ENCODE measurements around the gene CDH12.

Gene CDH12

DNA sequence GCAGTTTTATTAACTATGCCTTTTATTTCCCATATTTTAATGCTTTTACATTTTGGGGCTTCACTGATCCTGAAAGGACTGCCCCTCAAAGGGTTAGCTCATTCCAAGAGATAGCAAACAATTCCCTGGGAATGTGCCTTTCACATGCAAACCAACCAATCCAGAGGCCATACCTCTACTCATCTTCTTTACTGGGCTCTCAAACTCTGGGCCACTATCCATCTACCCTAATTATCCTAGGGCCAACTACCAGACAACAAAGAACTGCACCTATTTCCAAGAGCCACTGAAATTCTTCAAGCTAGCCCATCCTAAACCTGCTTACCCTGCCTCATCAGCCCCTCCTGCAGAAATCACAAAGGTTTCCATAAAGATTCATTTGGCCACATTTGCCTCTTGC lies 364.7 kb downstream of the CDH12 start:
- Histone ChIP-seq H3K4me3 (ENCODE audit: low read depth, low read length) (no peak overlapping the region), H3K9me3 (ENCODE audit: severe bottlenecking) (no peaks in the 10 kb centered on the region), H3K27me3 (ENCODE audit: insufficient read depth, low read depth, severe bottlenecking) (no peaks in the 10 kb centered on the region), H3K27ac (no peak overlapping the region), H3K36me3 (no peaks in the 10 kb centered on the region)
- TF ChIP-seq CTCF (IDR thresholded peaks at IDR 0.05; ENCODE audit: low read depth, low read length) = no peak
- DNase-seq = no peak

GRCh38 chr5:22480305-22480704 lies 372.8 kb downstream of the CDH12 start:
- H3K4me3 ChIP-seq (ENCODE audit: low read depth, low read length) = no peak overlapping the region
- no peak overlapping the region for H3K27ac ChIP-seq
- H3K36me3 ChIP-seq = no peaks in the 10 kb centered on the region
- no peak for TF ChIP-seq CTCF (IDR thresholded peaks at IDR 0.05; ENCODE audit: low read depth, low read length)
- DNase-seq = no peak
- no peaks in the 10 kb centered on the region for H3K9me3 ChIP-seq (ENCODE audit: severe bottlenecking)
- no peaks in the 10 kb centered on the region for H3K27me3 ChIP-seq (ENCODE audit: insufficient read depth, low read depth, severe bottlenecking)

GRCh38 chr5:22473886-22474285 lies 379.3 kb downstream of the CDH12 start:
- DNase-seq = no peak
- no peak overlapping the region for H3K4me3 ChIP-seq (ENCODE audit: low read depth, low read length)
- H3K27ac ChIP-seq = no peak overlapping the region
- H3K9me3 ChIP-seq (ENCODE audit: severe bottlenecking) = no peaks in the 10 kb centered on the region
- H3K36me3 ChIP-seq = no peaks in the 10 kb centered on the region
- H3K27me3 ChIP-seq (ENCODE audit: insufficient read depth, low read depth, severe bottlenecking) = no peaks in the 10 kb centered on the region
- no peak for TF ChIP-seq CTCF (IDR thresholded peaks at IDR 0.05; ENCODE audit: low read depth, low read length)

DNA sequence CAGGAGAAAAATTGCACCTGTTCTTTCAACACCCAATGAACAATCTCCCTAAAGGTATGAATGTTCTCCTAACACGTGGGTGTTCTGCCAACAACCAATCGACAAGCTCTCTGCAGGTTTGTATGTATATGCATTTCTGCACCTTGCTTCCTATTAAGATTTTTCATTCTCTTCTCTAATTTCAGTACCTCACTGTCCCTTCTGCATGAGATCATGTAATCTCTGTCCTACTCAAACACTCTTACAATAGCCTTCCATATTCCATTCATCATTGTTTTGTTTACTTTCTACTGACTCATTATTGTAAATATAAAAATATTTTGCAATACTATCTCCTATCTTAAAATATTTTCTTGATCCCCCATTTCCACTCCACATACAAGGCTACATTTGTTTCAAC lies 382.0 kb downstream of the CDH12 start:
- DNase-seq = no peak
- no peak overlapping the region for H3K27ac ChIP-seq
- H3K27me3 ChIP-seq (ENCODE audit: insufficient read depth, low read depth, severe bottlenecking) = no peaks in the 10 kb centered on the region
- H3K9me3 ChIP-seq (ENCODE audit: severe bottlenecking) = no peaks in the 10 kb centered on the region
- no peaks in the 10 kb centered on the region for H3K36me3 ChIP-seq
- no peak for TF ChIP-seq CTCF (IDR thresholded peaks at IDR 0.05; ENCODE audit: low read depth, low read length)
- no peak overlapping the region for H3K4me3 ChIP-seq (ENCODE audit: low read depth, low read length)

- H3K27ac ChIP-seq = no peak overlapping the region
- DNase-seq = no peak
- no peaks in the 10 kb centered on the region for H3K9me3 ChIP-seq (ENCODE audit: severe bottlenecking)
- no peak overlapping the region for H3K4me3 ChIP-seq (ENCODE audit: low read depth, low read length)
- H3K36me3 ChIP-seq = no peaks in the 10 kb centered on the region
- no peak for TF ChIP-seq CTCF (IDR thresholded peaks at IDR 0.05; ENCODE audit: low read depth, low read length)
- H3K27me3 ChIP-seq (ENCODE audit: insufficient read depth, low read depth, severe bottlenecking) = no peaks in the 10 kb centered on the region
These were observed 382.7 kb downstream of the CDH12 start for GRCh38 chr5:22470408-22470807.

DNA sequence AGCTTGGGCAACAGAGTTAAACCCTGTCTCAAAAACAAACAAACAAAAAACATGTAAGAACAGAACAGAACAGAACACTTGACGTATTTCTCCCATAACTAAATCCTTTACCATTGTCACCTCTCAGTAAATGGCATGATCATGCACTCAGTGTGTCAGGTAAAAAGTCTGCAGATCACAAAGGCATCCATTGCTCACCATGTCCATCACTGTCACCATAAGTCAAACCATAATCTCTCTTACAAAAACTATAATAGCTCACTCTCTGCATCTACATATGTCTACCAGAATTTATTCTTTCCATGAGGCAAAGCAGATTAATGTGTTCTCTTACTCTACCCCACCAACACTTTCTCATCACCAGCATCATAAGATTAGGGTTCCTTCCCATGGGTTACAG lies 387.5 kb downstream of the CDH12 start:
- H3K27me3 ChIP-seq (ENCODE audit: insufficient read depth, low read depth, severe bottlenecking) = no peaks in the 10 kb centered on the region
- H3K4me3 ChIP-seq (ENCODE audit: low read depth, low read length) = no peak overlapping the region
- no peak for DNase-seq
- no peak overlapping the region for H3K27ac ChIP-seq
- no peak for TF ChIP-seq CTCF (IDR thresholded peaks at IDR 0.05; ENCODE audit: low read depth, low read length)
- no peaks in the 10 kb centered on the region for H3K9me3 ChIP-seq (ENCODE audit: severe bottlenecking)
- no peaks in the 10 kb centered on the region for H3K36me3 ChIP-seq
